Mesenchymal stem cell (in vitro differentiated cells and primary cell): Measurements from ENCODE around the gene IL15.

Experiments used
- DNase-seq: peaks from one replicate; pipeline ENCODE4 v3.0.0-alpha.2; 2013
- H2AFZ ChIP-seq: one replicate; pipeline ENCODE4 v1.6.1; 2013; ENCODE audit warnings: low read depth, mild to moderate bottlenecking, control low read depth, inconsistent platforms, low read length, moderate library complexity
- H2AK5ac ChIP-seq: 2 replicates; pipeline ENCODE4 v1.6.1; 2013; ENCODE audit warnings: low read length, moderate library complexity, mild to moderate bottlenecking, inconsistent platforms; ENCODE audit not compliant: severe bottlenecking
- H2BK120ac ChIP-seq: one replicate; pipeline ENCODE4 v1.6.1; 2013; ENCODE audit warnings: low read depth, mild to moderate bottlenecking, inconsistent platforms, low read length, moderate library complexity
- H2BK12ac ChIP-seq, 2 experiments: one replicate each; pipeline ENCODE4 v1.6.1; 2013; ENCODE audit warnings: inconsistent platforms in 2 of 2, low read length in 2 of 2, mild to moderate bottlenecking in 2 of 2, moderate library complexity in 2 of 2, control low read depth in 1 of 2
- H2BK15ac ChIP-seq: one replicate; pipeline ENCODE4 v1.6.1; 2013; ENCODE audit warnings: mild to moderate bottlenecking, low read depth, inconsistent platforms; ENCODE audit not compliant: poor library complexity, severe bottlenecking
- H2BK5ac ChIP-seq: 2 replicates; pipeline ENCODE4 v1.6.1; 2013; ENCODE audit warnings: low read depth, mild to moderate bottlenecking, low read length, control low read depth, inconsistent platforms; ENCODE audit not compliant: poor library complexity, severe bottlenecking
- H3K14ac ChIP-seq, 2 experiments: one replicate each; pipeline ENCODE4 v1.6.1; 2013; ENCODE audit warnings: inconsistent platforms in 2 of 2, low read length in 2 of 2, control low read depth in 1 of 2, mild to moderate bottlenecking in 1 of 2, moderate library complexity in 1 of 2
- H3K18ac ChIP-seq, 2 experiments: one replicate each; pipeline ENCODE4 v1.6.1; 2013; ENCODE audit warnings: inconsistent platforms in 2 of 2, low read length in 2 of 2, control low read depth in 1 of 2, low read depth in 1 of 2, mild to moderate bottlenecking in 1 of 2
- H3K23ac ChIP-seq, 2 experiments: one replicate each; pipeline ENCODE4 v1.6.1; 2013; ENCODE audit warnings: inconsistent platforms in 2 of 2, low read length in 2 of 2, mild to moderate bottlenecking in 2 of 2, moderate library complexity in 2 of 2, control low read depth in 1 of 2
- H3K27ac ChIP-seq: 2 replicates; pipeline ENCODE4 v1.5.1; 2013; ENCODE audit warnings: mild to moderate bottlenecking, moderate library complexity, low read length, control low read depth, inconsistent platforms; ENCODE audit not compliant: poor library complexity, severe bottlenecking
- H3K27me3 ChIP-seq, 2 experiments: 2 replicates each; pipeline versions ENCODE4 v1.6.1 to v1.7.0; 2013; ENCODE audit warnings: low read length in 2 of 2, mild to moderate bottlenecking in 2 of 2, moderate library complexity in 2 of 2, control low read depth in 1 of 2, inconsistent platforms in 1 of 2; ENCODE audit not compliant: control insufficient read depth in 1 of 2, insufficient read depth in 1 of 2
- H3K36me3 ChIP-seq, 2 experiments: 2 replicates each; pipeline versions ENCODE4 v1.6.1 to v1.7.0; 2013; ENCODE audit warnings: low read length in 2 of 2, control low read depth in 1 of 2, inconsistent platforms in 1 of 2, low read depth in 1 of 2, mild to moderate bottlenecking in 1 of 2; ENCODE audit not compliant: insufficient read depth in 2 of 2, control insufficient read depth in 1 of 2
- H3K4ac ChIP-seq, 2 experiments: one replicate each; pipeline ENCODE4 v1.6.1; 2013; ENCODE audit warnings: inconsistent platforms in 2 of 2, low read length in 2 of 2, mild to moderate bottlenecking in 2 of 2, moderate library complexity in 2 of 2, control low read depth in 1 of 2, low read depth in 1 of 2
- H3K4me1 ChIP-seq: 2 replicates; pipeline ENCODE4 v1.6.1; 2013; ENCODE audit warnings: low read depth, low read length, control low read depth; ENCODE audit not compliant: control insufficient read depth, insufficient read depth
- H3K4me2 ChIP-seq: 2 replicates; pipeline ENCODE4 v1.6.1; 2013; ENCODE audit warnings: low read length, mild to moderate bottlenecking, inconsistent platforms; ENCODE audit not compliant: poor library complexity, severe bottlenecking
- H3K4me3 ChIP-seq, 2 experiments: 2 replicates each; pipeline versions ENCODE4 v1.5.1 to v1.7.0; 2013; ENCODE audit warnings: low read length in 2 of 2, mild to moderate bottlenecking in 2 of 2, control low read depth in 1 of 2, low read depth in 1 of 2; ENCODE audit not compliant: insufficient read depth in 1 of 2
- H3K79me1 ChIP-seq: replicated peaks from 2 replicates; pipeline ENCODE4 v1.6.1; 2013; ENCODE audit warnings: mild to moderate bottlenecking, control low read depth, low read length, inconsistent platforms; ENCODE audit not compliant: poor library complexity, severe bottlenecking
- H3K9ac ChIP-seq: 2 replicates; pipeline ENCODE4 v1.7.0; 2013; ENCODE audit warnings: mild to moderate bottlenecking, low read length, moderate library complexity
- H3K9me3 ChIP-seq: 2 replicates; pipeline ENCODE4 v1.7.0; 2013; ENCODE audit warnings: mild to moderate bottlenecking, low read length; ENCODE audit not compliant: control insufficient read depth
- H4K8ac ChIP-seq: one replicate; pipeline ENCODE4 v1.6.1; 2013; ENCODE audit warnings: inconsistent platforms, mild to moderate bottlenecking, low read length, moderate library complexity
- H4K91ac ChIP-seq: one replicate; pipeline ENCODE4 v1.6.1; 2013; ENCODE audit warnings: mild to moderate bottlenecking, low read length, inconsistent platforms
- WGBS: methylation state at CpG from one replicate; pipeline ENCODE4 v1.1.7; 2013; ENCODE audit warnings: mixed read lengths; 5-methylcytosine and 5-hydroxymethylcytosine counted together

The IL15 gene

DNA sequence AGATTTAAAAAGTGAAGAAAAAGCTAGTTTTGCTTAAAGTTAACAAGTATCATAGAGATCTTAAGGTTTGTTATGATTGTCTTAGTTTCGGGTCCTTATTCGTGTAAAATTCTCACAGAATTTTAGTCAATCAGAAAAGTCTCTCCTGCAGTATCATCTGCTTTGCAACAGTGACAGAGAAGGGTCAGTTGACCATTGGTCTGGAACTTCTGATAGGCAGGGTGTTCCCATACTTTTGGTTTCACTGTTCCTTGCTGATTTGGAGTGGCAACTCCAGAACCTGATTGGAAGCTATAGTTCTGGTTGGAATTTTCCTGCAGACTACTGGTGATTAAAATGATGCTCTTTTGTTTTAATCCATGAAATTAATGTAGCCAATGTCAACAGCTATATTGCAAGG is 1.8 kb downstream of the IL15 start:
- H3K23ac ChIP-seq, result no peak overlapping the region
- no peak overlapping the region for H2AK5ac ChIP-seq
- H3K27me3 ChIP-seq, result no peaks in the 10 kb centered on the region
- H2BK5ac ChIP-seq, result no peak overlapping the region
- H3K14ac ChIP-seq, result no peak overlapping the region
- H4K8ac ChIP-seq, result no peak overlapping the region
- H3K36me3 ChIP-seq, result no peaks in the 10 kb centered on the region
- H3K4me3 ChIP-seq, result no peak overlapping the region
- no peaks in the 10 kb centered on the region for H3K9me3 ChIP-seq
- peaks cover 4% of the 10 kb centered on the region for H3K79me1 ChIP-seq
- no peak overlapping the region for H3K27ac ChIP-seq
- no peak overlapping the region for H3K9ac ChIP-seq
- no peak overlapping the region for H2BK120ac ChIP-seq
- H3K4me2 ChIP-seq, result no peak overlapping the region
- no peak overlapping the region for H2BK15ac ChIP-seq
- no peak overlapping the region for H2BK12ac ChIP-seq
- 100% methylated on average over 2 of the region's 2 CpGs for WGBS
- peak; percentile 41 for DNase-seq
- peaks cover 8% of the 10 kb centered on the region for H3K4me1 ChIP-seq
- H2AFZ ChIP-seq, result no peak overlapping the region
- no peak overlapping the region for H4K91ac ChIP-seq
- H3K4ac ChIP-seq, result no peak overlapping the region
- H3K18ac ChIP-seq, result no peak overlapping the region

DNA sequence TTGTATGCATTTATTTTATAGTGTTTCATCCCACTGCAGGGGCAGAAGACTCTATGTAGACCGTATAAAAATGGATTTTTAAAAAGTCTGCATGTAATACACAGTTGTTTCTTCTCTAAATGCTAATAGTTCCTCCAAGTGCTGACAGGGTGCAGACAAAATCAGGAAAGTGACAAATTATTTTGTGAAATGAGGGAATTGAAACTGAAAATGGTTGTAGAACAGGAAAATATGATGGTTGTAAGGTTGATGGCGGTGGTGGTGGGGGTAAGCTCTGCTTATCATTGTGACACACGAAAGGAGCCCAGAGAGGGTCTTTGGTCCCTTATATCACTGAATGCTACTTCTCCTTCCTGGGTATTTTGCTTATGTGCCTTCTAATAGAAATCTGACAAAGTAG is 4.3 kb downstream of the IL15 start:
- no peaks in the 10 kb centered on the region for H3K9me3 ChIP-seq
- H3K4me3 ChIP-seq, result no peak overlapping the region
- H2AFZ ChIP-seq, result no peak overlapping the region
- peaks cover 4% of the 10 kb centered on the region for H3K79me1 ChIP-seq
- DNase-seq, result no peak
- H3K23ac ChIP-seq, result no peak overlapping the region
- no peak overlapping the region for H2BK15ac ChIP-seq
- no peak overlapping the region for H2BK120ac ChIP-seq
- no peak overlapping the region for H2AK5ac ChIP-seq
- H4K8ac ChIP-seq, result no peak overlapping the region
- H3K14ac ChIP-seq, result no peak overlapping the region
- H2BK12ac ChIP-seq, result peak overlapping the region in 1 of 2 experiments; percentile 42
- H3K4me1 ChIP-seq, result peaks cover 8% of the 10 kb centered on the region
- H4K91ac ChIP-seq, result no peak overlapping the region
- no peaks in the 10 kb centered on the region for H3K36me3 ChIP-seq
- no peak overlapping the region for H2BK5ac ChIP-seq
- no peak overlapping the region for H3K4ac ChIP-seq
- 92% methylated on average over 2 of the region's 3 CpGs for WGBS
- no peak overlapping the region for H3K4me2 ChIP-seq
- H3K27ac ChIP-seq, result no peak overlapping the region
- H3K27me3 ChIP-seq, result no peaks in the 10 kb centered on the region
- H3K18ac ChIP-seq, result no peak overlapping the region
- no peak overlapping the region for H3K9ac ChIP-seq

DNA sequence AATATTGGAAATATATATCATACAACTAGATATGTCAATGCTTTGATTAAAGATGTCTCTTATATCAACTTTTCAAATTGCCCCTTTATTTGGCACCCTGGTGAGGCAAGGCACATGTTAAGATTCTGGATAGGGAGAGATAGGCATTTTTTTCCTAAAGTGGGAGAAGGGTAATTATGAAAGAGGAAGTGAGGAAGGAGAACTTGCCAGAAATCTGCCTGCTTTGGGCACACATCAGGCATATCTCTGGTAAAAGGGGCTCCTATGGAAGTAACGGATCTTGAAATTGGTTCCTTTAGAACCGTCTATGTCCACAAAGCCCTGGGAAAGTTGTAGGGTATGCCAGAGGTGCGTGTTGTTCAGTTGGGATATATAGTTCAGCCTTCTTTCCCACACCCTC is 5.7 kb downstream of the IL15 start:
- no peak for DNase-seq
- Histone ChIP-seq H2BK5ac (no peak overlapping the region), H3K79me1 (peaks cover 2% of the 10 kb centered on the region), H4K91ac (peak overlapping the region; percentile 11), H2AK5ac (peak overlapping the region; percentile 91), H2BK15ac (no peak overlapping the region), H2BK120ac (no peak overlapping the region), H3K9ac (no peak overlapping the region), H3K4me3 (no peak overlapping the region), H3K36me3 (no peaks in the 10 kb centered on the region), H3K14ac (no peak overlapping the region), H3K4me1 (peaks cover 2% of the 10 kb centered on the region), H4K8ac (no peak overlapping the region), H3K27me3 (no peaks in the 10 kb centered on the region), H3K27ac (no peak overlapping the region), H3K4me2 (no peak overlapping the region), H2BK12ac (peak overlapping the region; percentile 29 to 67), H2AFZ (no peak overlapping the region), H3K18ac (peak overlapping the region; percentile 37 to 45), H3K4ac (peak overlapping the region in 1 of 2 experiments; percentile 60), H3K9me3 (no peaks in the 10 kb centered on the region), H3K23ac (no peak overlapping the region)
- 92% methylated on average over 2 of the region's 3 CpGs for WGBS

DNA sequence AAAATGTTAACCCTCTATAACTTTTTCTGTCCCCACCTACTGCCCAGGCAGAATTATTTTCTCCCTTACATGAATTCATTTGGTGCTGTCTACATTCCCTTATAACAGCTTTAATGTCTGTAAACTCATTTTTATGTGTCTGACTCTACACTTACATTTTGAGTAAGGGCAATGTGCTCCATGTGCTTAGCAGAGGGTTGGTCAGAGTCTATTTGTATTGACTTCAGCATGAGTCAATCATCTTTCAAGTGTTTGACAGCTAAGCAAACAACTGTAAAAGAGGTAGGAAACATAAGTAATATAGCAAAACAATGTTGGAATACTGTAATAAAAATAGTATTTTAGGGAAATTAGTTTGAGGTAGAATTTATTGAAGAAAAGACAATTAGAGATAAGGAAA is 6.3 kb downstream of the IL15 start:
- H2BK5ac ChIP-seq, result no peak overlapping the region
- H2BK12ac ChIP-seq, result peak overlapping the region in 1 of 2 experiments; percentile 67
- H3K9me3 ChIP-seq, result no peaks in the 10 kb centered on the region
- no peaks in the 10 kb centered on the region for H3K36me3 ChIP-seq
- H3K4me3 ChIP-seq, result no peak overlapping the region
- H3K18ac ChIP-seq, result no peak overlapping the region
- H2AK5ac ChIP-seq, result peak overlapping the region; percentile 91
- no peaks in the 10 kb centered on the region for H3K27me3 ChIP-seq
- H3K4ac ChIP-seq, result no peak overlapping the region
- DNase-seq, result no peak
- H2AFZ ChIP-seq, result no peak overlapping the region
- no peak overlapping the region for H2BK120ac ChIP-seq
- H3K4me2 ChIP-seq, result no peak overlapping the region
- peaks cover 2% of the 10 kb centered on the region for H3K4me1 ChIP-seq
- no peak overlapping the region for H3K14ac ChIP-seq
- no peak overlapping the region for H2BK15ac ChIP-seq
- no peak overlapping the region for H4K8ac ChIP-seq
- peaks cover 6% of the 10 kb centered on the region for H3K79me1 ChIP-seq
- H3K23ac ChIP-seq, result no peak overlapping the region
- H4K91ac ChIP-seq, result no peak overlapping the region
- H3K27ac ChIP-seq, result no peak overlapping the region
- H3K9ac ChIP-seq, result no peak overlapping the region
